ENCODE results near the gene KCNJ11.

Gene KCNJ11

GRCh38 chr11:17394743-17395390, 6.4 kb upstream of the KCNJ11 start:
- TF ChIP-seq CTCF (IDR thresholded peaks at IDR 0.05; ENCODE audit: low read depth, low read length, missing control alignments) = no peak
- no peak for DNase-seq (ENCODE audit: low read depth)
- H3K4me3 ChIP-seq (ENCODE audit: low read depth, low read length) = no peak overlapping the region
- in situ Hi-C loops (cut with HindIII; ENCODE audit: low sequenced_read_pairs) = no loop called here

GRCh38 chr11:17393472-17393871, 5.0 kb upstream of the KCNJ11 start:
- in situ Hi-C loops (cut with HindIII; ENCODE audit: low sequenced_read_pairs) = no loop called here
- no peak overlapping the region for H3K4me3 ChIP-seq (ENCODE audit: low read depth, low read length)
- TF ChIP-seq CTCF (IDR thresholded peaks at IDR 0.05; ENCODE audit: low read depth, low read length, missing control alignments) = no peak
- DNase-seq (ENCODE audit: low read depth) = no peak

GRCh38 chr11:17392872-17393271, 4.4 kb upstream of the KCNJ11 start:
- no peak overlapping the region for H3K4me3 ChIP-seq (ENCODE audit: low read depth, low read length)
- DNase-seq (ENCODE audit: low read depth) = no peak
- no peak for TF ChIP-seq CTCF (IDR thresholded peaks at IDR 0.05; ENCODE audit: low read depth, low read length, missing control alignments)
- in situ Hi-C loops (cut with HindIII; ENCODE audit: low sequenced_read_pairs) = no loop called here

GRCh38 chr11:17391493-17392355, 3.3 kb upstream of the KCNJ11 start:
- in situ Hi-C loops (cut with HindIII; ENCODE audit: low sequenced_read_pairs) = no loop called here
- no peak for TF ChIP-seq CTCF (IDR thresholded peaks at IDR 0.05; ENCODE audit: low read depth, low read length, missing control alignments)
- H3K4me3 ChIP-seq (ENCODE audit: low read depth, low read length) = no peak overlapping the region
- no peak for DNase-seq (ENCODE audit: low read depth)

GRCh38 chr11:17389957-17390649, 1.6 kb upstream of the KCNJ11 start:
- in situ Hi-C loops (cut with HindIII; ENCODE audit: low sequenced_read_pairs) = no loop called here
- no peak for TF ChIP-seq CTCF (IDR thresholded peaks at IDR 0.05; ENCODE audit: low read depth, low read length, missing control alignments)
- H3K4me3 ChIP-seq (ENCODE audit: low read depth, low read length) = no peak overlapping the region
- no peak for DNase-seq (ENCODE audit: low read depth)

GRCh38 chr11:17389211-17389956, 925 bp upstream of the KCNJ11 start:
- peak overlapping the region; percentile 42 for H3K4me3 ChIP-seq (ENCODE audit: low read depth, low read length)
- DNase-seq (ENCODE audit: low read depth) = no peak
- in situ Hi-C loops (cut with HindIII; ENCODE audit: low sequenced_read_pairs) = no loop called here
- TF ChIP-seq CTCF (IDR thresholded peaks at IDR 0.05; ENCODE audit: low read depth, low read length, missing control alignments) = peak; percentile 47

Data from astrocyte of the cerebellum (primary cell).